EL (cell line): ENCODE measurements around the gene ILDR1.
"Not testable (repeated sequence)": the region's sequence is repeated elsewhere in the genome, so short reads cannot be mapped to it uniquely, and the experiment has no call there.

Source experiments
- DNase-seq: peaks from one replicate; pipeline ENCODE4 v3.0.0-alpha.2; 2016

The ILDR1 gene

DNA sequence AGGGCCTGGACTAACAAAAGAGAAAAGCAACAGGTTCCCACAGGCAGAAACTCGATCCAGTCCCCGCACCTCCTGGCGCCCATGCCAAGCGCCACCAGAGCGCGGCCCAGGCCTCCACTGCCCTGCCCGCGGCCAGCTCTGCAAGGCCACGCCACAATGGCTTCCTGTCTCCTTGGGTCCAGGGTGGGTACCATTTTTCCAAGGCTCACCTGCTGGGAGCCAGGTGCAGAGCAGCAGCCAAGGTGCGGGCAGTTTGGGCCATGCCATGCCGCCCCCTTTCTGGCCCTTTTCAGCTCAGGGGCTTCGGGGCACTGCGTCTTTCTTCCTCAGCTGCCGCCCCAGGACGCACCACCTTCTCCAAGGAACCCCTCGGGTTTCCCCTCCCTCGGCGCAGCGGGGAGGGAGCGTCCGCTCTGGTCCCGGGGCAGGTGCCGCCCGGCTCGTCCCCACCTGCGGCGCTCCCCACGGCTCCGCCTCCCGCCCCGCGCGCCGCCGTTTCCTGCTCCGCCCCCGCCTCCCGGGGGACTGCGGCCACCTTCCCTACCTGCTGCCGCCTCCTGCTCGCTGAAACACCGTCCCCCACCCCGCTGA is at the start of gene ILDR1:
TSS of gene ILDR1 (minus strand) at position 437 of the 591 bp plus-strand sequence. CDS start at position 267, 170 bp downstream.
- no peak for DNase-seq

DNA sequence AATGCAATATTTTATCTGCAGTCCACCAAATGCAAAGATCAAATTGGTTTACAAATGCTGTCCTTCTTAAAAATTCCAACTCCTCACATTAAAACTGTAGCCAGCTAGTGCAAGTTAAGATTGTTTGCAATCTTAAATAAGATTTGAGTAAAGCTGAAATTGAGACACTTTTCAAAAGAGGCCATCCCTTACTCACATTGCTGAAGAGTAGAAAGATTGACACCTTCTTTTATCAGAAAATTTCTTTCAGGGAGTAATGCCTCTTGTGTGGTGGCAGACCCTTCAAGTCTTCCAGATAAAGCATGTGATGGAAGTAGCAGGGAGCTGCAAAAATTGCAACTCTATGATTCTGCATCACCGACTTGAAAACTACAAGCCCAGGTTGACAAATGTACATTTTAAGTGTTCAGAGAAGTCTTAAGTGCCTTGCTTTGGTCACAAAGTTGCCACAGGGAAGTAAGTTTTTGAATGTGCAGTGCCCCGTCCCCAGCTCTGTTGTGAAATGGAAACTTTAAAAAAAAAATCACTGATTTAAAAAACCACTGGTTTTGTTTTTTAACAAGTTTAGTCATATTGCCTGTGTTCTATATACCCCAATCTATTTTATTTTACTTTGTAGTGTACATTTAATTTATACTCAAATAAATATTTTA is 45.7 kb upstream of the ILDR1 start:
- no peak for DNase-seq

DNA sequence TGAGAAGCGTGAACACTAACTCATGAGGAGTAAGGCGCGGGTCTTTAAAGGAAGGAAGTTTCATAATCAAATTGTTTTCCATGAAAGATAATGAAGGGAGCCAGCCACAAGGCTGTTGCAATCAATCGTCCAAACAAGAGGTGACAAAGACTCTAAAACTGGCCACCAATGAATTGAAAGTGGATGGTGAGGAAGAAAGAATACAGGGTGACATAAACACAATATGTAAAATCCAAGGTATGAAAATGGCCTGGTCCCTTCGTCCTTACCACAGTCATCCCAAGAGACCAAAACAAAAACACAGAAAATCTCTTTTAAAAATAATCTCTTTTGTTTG is 45.1 kb upstream of the ILDR1 start:
- no peak for DNase-seq

DNA sequence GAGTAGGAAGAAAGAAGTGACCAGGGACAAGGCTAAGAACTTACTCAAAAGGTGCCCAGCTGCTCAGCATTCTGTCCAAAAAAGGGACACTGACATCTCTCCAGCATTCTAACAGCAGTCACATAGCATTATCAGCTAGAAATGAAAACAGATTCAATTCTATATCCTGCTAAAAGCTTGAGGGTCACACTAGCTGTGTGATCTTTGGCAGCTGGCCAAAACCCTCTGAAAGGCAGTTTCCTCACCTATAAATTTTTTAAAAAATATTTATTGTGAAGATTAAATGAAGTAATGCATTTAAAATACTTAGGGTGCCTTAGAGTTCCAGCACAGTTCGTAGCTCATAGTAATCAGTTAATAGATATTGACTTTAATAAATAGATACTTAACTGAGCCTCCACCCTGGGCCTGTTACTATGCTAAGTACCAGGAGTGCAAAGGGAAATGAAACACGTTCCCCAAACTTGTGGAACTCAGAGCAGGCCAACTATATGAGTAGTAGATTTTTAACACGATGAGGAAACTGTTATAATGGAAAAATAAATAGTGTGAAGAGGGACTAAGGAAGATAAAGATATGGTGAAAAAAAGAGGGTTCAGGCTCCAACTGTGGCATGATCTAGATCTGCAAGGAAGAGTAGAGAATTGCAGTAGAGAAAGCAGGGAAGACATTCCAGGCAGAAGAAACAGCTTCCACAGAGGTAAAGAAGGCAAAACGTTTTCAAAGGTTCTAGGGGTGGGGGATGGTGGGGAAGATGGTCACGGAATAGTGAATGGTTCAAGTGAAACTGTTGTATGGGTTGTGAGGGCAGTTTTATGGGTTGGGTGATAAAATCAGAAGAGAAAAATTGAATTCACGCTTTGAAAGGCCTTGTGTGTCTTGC is 44.5 kb upstream of the ILDR1 start:
- no peak for DNase-seq

DNA sequence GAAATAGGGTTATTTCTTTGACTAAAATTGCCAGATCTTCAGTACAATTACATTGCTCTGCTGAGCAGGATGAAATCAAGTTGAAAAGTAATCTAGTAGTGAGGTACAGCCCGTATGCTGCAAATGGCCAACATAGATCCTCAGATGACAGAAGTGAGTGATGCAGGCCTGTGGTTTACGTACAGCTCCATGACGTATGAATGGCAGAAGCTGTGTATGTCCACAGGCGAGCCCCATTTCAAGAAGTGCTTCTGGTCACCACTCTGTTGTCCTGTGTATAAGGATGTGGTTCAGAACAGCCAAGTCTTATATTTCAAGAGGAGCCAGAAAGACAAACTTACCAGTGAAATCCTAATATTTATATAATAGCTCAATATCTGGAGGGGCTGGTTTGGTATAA is 42.3 kb upstream of the ILDR1 start:
- no peak for DNase-seq

DNA sequence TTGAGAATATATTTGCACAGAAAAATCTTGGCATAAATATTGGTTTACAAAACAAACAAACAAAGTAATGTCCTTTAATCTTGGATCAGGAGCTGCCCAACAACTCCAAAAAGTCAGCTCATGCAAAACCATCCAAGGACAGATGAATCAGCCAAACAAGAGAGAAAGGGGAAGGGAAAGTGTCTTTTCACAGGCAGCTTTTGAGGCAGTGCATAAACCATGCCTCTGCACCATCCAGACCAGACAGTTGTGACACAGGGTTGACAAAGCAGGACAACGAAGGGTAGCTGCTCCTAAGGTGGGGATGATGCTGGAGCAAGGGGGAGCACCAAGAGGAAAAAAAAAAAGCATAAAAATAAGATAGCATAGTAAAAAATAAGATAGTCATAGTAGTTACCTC is 41.9 kb upstream of the ILDR1 start:
- DNase-seq = no peak

DNA sequence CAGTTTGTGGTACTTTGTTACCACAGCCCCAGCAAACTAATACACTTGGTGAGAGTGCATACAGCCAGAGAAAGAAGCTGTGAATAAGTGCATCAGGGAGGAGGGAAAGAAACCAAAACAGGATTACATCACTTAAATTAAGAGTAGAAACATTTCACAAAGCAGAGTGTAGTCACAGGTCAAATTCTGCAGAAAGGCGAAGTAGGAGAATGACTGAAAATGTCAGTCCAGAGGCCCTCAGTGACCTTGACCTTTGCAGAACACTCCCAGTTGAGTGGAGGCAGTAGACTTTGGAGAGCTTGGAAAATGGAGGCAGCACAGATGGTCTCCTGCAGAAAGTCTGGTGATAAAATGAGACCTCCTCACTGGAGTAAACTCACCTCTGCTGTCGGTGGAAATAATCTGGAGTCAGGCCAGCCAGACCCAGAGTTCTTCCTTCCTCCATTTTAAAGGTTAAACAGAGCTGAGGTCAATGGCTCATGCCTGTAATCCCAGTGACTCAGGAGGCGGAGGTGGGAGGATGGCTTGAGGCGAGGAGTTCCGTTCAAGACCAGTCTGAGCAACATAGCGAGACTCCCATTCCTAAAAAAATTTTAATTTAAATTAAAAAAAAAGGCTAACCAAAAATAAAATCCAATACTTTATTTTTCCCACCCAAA is 38.1 kb upstream of the ILDR1 start:
- DNase-seq = no peak

DNA sequence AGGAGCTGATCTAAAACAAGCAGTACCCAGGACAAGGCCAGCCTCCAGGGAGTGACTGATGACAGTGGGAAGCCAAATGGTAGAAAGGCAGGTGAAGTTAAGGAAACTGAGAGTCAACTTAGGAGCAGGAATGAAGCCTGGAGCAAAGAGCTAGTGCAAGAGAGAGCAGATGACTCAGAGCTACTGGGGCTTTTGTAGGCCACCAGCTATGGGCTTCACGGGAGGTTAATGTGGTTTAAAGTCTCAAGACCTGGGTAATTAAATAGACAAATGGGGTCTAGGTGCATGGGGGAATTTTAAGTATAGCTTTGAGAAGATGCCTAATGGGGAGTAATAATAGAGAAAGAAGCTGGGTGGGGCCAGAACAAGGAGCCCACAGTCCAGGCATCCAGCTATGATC is 36.2 kb upstream of the ILDR1 start:
- DNase-seq = no peak

DNA sequence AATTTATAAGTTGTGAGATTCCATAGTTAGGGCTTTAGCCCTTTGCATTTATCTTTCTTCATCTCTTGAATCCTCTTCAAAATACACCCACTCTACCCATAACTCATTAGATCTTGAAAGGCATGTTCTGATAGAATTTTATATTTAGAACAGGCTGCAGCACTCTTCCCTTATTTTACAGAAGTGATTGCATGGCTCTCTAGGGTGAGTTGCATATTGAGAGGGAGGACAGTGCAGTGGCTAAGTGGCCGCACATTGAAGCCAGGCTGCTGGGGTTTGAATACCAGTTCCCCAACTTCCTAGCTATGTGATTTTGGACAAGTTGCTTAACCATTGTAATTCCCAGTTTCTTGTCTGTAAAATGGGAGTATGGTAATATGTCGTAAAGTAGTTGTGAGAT is 35.6 kb upstream of the ILDR1 start:
- no peak for DNase-seq

DNA sequence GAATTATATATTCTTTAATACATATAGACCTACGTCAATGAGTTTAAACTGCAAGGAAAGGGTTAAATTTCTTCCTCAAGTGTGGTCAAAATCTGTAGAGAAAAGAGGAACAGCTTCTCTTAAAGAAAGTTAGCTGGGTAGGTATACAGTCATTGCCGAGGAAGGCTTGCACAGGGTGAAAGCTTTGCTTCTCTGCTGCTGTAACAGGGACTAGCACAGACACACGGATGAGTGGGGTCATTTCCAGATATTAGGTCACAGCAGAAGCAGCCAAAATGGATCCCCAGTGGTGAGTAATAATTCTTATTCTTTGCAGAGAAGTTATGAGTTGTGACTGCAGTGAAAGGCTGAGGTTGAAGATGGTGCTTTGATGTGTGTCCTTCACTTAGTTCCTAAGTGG is 33.2 kb upstream of the ILDR1 start, which contains the start of gene CD86:
TSS of gene CD86 (plus strand) at position 148 of the 400 bp plus-strand sequence. CDS start at position 276, 128 bp downstream.
- DNase-seq = no peak

DNA sequence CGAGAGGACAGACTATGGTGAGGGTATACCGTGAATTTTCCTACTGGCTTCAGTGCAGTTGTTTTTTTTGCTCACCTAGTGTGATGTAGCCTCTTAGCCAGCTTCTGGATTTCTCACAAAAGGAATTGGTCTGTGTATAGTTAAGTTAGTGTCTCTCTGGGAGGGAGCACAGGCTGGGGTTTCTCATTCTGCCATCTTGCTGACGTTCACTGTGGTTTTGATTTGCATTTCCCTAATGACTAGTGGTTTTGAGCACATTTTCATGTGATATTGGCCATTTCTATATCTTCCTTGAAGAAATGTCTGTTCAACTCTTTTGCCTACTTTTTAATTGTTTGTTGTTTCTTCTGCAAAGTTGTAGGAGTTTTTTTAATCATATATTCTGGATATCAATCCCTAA is 30.9 kb upstream of the ILDR1 start:
- no peak for DNase-seq

DNA sequence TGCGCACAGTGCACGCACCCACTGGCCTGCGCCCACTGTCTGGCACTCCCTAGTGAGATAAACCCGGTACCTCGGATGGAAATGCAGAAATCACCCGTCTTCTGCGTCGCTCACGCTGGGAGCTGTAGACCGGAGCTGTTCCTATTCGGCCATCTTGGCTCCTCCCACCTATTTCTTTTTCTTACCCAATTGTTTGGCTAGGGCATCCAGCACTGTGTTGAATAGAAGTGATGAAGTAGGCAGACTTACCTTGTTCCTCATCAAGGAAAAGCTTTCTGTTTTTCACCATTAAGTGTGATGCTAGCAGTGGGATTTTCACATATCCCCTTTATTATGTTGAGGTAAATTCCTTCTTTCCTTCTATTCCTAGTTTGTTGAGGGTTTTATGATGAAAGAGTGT is 25.7 kb upstream of the ILDR1 start:
- not testable (repeated sequence) for DNase-seq

DNA sequence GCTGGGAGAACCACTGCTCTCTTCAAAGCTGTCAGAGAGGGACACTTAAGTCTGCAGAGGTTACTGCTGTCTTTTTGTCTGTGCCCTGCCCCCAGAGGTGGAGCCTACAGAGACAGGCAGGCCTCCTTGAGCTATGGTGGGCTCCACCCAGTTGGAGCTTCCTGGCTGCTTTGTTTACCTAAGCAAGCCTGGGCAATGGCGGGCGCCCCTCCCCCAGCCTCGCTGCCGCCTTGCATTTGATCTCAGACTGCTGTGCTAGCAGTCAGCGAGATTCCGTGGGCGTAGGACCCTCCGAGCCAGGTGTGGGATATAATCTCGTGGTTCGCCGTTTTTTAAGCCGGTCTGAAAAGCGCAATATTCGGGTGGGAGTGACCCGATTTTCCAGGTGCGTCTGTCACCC is 25.2 kb upstream of the ILDR1 start:
- not testable (repeated sequence) for DNase-seq

DNA sequence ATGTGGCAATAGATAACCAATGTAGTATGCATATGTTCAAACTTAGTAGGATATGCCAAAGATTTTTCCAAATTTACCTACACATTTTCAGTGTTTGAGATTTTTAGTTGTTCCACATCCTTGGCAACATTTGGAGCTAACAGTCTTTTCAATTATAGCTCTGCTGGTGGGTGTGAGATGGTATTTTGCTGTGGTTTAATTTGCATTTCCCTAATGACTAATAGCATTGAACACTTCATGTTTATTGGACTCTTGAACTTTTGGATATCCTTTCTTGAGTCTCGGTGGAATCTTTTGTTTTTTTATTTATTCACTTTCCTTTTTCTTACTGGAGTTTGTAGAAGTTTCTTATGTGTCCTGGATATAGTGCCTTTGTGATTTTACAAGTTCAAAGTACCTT is 11.0 kb upstream of the ILDR1 start:
- no peak for DNase-seq

DNA sequence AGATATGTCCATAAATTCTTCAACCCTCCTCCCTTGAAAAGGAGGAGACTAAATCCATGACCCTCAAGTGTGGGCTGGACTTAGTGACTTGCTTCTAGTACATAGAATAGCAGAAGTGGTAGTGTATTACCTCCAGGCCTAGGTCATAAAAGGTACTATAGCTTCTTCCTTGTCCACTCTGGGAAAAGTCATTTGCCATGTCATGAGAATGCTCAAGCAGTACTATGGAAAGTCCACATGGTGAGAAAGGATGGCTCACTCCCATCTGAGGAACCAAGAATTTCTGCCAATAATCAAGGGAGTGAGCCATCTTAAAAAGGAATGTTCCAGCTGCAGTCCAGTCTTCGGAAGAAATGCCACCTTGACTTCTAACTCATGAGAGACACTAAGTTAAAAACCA is 10.5 kb upstream of the ILDR1 start:
- no peak for DNase-seq

DNA sequence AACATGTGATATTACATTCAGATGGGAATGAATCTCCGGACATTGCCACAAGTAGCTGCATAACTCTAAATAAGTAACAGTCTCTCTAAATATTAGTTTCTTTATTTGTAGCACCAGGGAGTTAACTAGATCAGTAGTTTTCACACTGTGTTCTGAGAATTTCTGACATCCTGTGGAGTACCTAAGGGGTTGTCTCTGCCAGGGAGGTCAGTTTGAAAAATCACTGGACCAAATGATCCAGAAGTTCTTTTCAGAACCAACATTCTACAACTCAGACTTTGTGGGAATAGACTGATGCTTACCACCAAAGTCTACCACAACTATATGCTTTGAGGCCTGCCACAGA is 9.0 kb upstream of the ILDR1 start:
- no peak for DNase-seq

DNA sequence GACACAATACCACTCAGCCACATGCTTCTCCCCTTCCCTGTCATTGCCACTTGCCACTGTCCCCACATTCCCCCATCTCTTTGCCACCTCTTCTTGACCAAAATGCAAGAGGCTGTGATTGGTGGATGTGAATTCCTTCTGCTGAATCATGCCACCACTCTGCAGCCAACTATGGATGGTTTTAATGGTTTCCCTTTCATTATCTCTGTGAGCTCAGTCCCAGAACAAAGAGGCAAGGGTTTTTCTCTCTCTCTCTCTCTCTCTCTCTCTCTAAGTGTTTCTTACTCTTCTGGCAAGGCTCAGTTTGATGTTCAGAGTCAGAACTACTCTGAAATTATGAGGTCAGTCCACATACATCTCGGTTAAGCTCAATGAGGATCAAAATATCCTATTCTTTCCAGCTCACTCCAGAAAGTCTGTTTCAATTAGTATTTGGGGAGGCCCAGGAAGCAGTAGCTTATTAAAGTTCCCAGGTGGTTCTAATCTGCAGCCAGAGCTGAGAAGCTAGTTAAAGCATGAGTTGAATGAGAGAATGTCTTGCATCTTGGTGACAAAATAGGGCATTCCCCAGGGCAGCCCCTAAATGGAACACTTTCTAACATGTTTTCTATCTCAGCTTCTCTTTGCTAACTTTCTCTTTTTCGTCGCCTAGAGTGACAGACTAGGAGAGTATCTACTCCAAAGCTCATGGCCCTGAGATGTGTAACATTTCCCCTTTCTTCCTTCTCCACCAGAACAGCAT is 8.5 kb upstream of the ILDR1 start:
- DNase-seq = peak; percentile 42

DNA sequence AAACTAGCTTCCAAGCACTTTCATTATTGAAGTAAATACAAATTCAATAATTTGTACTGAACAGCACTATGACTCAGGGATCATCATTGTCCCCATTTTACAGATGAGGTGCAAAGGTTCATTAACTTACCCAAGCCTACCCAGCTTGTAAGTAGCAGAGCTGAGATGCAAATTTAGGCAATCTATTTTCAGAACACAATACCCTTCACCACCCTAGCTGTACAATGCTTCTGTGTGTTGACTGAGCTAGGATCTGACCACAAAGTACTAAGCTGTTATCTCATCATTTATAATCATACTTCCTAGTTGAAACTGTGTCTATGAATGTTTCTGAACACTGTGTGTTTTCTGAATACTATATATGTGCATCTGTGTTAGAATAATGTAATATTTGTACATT is 3.2 kb upstream of the ILDR1 start:
- no peak for DNase-seq

DNA sequence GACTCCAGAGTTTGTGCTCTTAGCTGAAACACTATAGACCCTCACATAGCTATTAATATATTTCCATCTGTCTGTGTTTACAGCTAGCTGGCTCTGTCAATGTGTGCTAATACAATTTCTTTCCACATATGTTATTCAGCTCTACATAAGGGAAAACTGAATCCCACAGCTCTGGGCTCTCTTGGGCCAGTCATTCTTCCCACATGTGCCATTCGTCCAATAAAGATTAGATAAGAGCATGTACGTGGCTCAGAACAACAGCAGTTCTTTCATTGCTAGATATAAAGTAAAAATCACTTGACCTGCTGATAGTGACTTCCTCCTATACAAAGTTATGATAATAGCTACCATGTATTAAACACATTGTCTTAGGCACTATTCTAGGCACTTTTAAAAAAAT is 2.8 kb upstream of the ILDR1 start:
- DNase-seq = no peak

DNA sequence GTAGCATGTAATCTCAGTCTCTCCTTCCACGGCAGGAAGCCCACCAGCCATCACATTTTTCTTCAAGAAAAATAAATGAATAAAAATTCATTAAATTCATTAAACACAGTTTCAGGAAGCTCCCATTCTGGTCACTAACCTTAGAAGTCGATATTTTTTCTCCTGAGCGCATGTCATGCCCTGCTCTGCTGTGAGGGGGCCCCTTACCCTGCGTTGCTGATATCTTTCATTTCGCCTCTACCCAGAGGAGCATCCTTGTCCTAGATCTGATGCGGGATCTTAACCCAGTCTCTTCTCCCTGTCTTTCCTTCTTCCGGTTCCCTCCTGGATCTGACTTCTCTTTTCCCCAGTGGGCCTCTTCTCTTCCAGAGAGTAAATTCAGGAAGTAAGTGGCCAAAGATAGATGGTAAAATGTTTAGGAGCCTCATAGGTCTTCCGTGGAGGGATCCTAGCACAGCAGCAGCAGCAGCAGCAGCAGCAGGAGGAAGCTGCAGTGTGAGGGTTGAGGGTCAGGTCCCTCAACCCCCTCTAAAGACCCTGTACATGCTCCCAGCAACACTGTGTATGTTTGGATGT is 1.4 kb upstream of the ILDR1 start:
- DNase-seq = no peak

DNA sequence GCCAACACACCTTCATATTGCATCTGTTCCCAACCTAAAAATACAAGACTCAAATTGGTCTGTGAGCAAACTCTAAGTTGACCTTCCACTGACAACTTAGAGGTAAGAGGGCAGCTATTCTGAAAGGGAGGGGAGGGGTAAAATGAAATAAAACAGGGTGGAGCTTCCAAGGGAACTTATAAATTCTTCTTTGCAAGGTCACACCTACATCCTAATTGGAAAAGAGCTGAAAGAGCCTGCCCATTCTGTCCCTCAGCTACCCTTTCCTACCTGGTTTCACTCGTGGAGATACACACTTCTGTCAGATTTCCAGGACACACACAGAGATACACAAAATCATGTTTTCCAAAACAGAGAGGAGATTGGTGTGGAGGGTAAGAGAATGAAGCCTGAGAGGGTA is 1.0 kb downstream of the ILDR1 start:
- no peak for DNase-seq

DNA sequence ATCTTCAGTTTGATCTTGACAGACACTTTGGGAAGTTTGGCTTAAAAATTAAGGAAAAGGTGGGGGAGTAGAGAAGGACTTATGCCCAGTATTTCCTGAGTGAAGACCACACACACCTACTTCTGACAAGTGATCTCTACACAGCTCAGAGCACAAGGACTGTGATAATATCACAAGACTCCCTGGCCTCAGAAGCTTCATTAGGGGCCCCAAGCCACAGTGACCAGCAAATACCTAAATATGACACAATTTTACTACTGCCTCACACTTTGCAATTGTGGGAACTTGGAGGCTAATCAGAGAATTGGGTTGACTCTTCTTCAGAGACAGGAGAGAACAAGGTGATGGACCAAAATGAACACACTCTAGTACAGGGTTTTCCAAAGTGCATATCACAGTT is 2.6 kb downstream of the ILDR1 start:
- no peak for DNase-seq

DNA sequence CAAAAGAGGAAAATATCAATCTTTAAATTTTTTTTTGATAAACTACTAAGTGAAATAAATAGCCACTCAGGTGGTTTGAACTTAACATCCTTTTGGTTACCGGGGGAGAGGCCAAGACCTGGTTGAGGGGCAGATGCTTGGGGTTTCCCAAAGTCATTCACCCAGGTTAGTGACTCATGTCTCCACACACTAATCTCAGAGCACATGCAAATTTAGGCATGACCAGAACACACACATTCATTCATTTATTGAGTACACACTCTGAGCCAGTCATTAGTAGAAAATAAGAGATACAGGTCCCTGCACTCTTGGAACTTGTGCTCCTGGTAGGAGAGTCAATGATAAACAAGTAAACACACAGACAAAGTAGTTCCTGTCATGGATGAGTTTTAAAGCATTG is 7.3 kb downstream of the ILDR1 start:
- DNase-seq = no peak
